ENCODE results near the gene RNF152.

GRCh38 chr18:61896118-61896517 is 3.3 kb upstream of the RNF152 start:
- TF ChIP-seq, protein P1, sequence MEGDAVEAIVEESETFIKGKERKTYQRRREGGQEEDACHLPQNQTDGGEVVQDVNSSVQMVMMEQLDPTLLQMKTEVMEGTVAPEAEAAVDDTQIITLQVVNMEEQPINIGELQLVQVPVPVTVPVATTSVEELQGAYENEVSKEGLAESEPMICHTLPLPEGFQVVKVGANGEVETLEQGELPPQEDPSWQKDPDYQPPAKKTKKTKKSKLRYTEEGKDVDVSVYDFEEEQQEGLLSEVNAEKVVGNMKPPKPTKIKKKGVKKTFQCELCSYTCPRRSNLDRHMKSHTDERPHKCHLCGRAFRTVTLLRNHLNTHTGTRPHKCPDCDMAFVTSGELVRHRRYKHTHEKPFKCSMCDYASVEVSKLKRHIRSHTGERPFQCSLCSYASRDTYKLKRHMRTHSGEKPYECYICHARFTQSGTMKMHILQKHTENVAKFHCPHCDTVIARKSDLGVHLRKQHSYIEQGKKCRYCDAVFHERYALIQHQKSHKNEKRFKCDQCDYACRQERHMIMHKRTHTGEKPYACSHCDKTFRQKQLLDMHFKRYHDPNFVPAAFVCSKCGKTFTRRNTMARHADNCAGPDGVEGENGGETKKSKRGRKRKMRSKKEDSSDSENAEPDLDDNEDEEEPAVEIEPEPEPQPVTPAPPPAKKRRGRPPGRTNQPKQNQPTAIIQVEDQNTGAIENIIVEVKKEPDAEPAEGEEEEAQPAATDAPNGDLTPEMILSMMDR (IDR thresholded peaks at IDR 0.05) = no peak
- no peak for TF ChIP-seq EZH2phosphoT487 (IDR thresholded peaks at IDR 0.05)
- no peak for TF ChIP-seq EZH2 (IDR thresholded peaks at IDR 0.05)
